Measurements from ENCODE around the gene VPS13D. TPM values are rescaled to one million over a fixed set of nuclear protein-coding genes. Genes with fewer than 3 reads are reported as not detected.
A peak's percentile ranks its signal among the peaks of the same experiment; 100 is the strongest.

The VPS13D gene
- total and polyA plus RNA-seq, 10 of the 15 experiments (the other 5 are each of a cell fraction or from before 2014, with no cell fraction given): 1.4 to 16.9 (median 8.5) TPM

DNA sequence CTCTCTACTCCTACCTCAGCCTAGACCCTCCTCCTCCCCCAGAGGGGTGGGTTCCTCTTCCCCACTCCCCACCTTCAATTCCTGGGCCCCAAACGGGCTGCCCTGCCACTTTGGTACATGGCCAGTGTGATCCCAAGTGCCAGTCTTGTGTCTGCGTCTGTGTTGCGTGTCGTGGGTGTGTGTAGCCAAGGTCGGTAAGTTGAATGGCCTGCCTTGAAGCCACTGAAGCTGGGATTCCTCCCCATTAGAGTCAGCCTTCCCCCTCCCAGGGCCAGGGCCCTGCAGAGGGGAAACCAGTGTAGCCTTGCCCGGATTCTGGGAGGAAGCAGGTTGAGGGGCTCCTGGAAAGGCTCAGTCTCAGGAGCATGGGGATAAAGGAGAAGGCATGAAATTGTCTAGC is 21.6 kb upstream of the VPS13D start (continued):
- TF ChIP-seq, protein P1, sequence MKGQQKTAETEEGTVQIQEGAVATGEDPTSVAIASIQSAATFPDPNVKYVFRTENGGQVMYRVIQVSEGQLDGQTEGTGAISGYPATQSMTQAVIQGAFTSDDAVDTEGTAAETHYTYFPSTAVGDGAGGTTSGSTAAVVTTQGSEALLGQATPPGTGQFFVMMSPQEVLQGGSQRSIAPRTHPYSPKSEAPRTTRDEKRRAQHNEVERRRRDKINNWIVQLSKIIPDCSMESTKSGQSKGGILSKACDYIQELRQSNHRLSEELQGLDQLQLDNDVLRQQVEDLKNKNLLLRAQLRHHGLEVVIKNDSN (IDR thresholded peaks at IDR 0.05; ENCODE audit: borderline replicate concordance, extremely low read length, insufficient read depth, low read depth, low read length): no peak
- TF ChIP-seq RAD21 (IDR thresholded peaks at IDR 0.05; ENCODE audit: insufficient read depth, low read depth, low read length): no peak

DNA sequence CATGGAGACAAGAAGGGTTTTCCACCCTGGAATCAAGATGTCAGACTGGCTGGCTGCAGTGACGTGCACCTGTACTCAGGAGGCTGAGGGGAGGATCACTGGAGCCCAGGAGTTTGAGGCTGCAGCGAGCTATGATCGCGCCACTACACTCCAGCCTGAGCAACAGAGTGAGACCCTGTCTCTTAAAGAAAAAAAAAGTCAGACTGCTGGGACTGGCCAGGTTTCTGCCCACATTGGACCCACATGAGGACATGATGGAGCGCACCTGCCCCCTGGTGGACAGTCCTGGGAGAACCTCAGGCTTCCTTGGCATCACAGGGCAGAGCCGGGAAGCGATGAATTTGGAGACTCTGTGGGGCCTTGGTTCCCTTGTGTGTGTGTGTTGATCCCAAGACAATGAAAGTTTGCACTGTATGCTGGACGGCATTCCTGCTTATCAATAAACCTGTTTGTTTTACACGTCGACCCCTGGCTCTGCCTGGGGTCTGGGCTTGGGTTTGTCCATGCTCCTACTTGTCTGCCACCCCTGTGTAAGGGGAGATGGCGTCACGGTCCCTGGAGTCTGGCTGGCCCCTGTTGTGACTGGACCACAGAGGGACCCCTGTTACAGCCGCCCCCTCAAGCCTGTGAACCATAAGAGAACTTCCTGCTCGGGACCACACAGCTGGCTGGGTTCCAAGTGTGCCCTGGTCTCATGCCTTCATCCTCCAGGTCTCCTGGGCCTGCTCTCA is 20.9 kb upstream of the VPS13D start:
- no peak overlapping the region for H3K27ac ChIP-seq (ENCODE audit: control insufficient read depth, insufficient read depth)
- peak; percentile 89 for FAIRE-seq
- TF ChIP-seq, protein P2, sequence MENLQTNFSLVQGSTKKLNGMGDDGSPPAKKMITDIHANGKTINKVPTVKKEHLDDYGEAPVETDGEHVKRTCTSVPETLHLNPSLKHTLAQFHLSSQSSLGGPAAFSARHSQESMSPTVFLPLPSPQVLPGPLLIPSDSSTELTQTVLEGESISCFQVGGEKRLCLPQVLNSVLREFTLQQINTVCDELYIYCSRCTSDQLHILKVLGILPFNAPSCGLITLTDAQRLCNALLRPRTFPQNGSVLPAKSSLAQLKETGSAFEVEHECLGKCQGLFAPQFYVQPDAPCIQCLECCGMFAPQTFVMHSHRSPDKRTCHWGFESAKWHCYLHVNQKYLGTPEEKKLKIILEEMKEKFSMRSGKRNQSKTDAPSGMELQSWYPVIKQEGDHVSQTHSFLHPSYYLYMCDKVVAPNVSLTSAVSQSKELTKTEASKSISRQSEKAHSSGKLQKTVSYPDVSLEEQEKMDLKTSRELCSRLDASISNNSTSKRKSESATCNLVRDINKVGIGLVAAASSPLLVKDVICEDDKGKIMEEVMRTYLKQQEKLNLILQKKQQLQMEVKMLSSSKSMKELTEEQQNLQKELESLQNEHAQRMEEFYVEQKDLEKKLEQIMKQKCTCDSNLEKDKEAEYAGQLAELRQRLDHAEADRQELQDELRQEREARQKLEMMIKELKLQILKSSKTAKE (IDR thresholded peaks at IDR 0.05; ENCODE audit: low read depth, poor library complexity, severe bottlenecking): peak; percentile 31
- TF ChIP-seq RCOR1 (conservative IDR thresholded peaks at IDR 0.05; ENCODE audit: low read depth, low read length): 0 out of 2 replicates have a peak, but pooled peaks have one; percentile 72
- 0 out of 2 replicates have a peak, but pooled peaks have one; percentile 22 for TF ChIP-seq NBN (IDR thresholded peaks at IDR 0.05)
- TF ChIP-seq WRNIP1 (IDR thresholded peaks at IDR 0.05; ENCODE audit: borderline replicate concordance, low read depth, low read length): 0 out of 2 replicates have a peak, but pooled peaks have one; percentile 92
- no peak for TF ChIP-seq CBX3 (IDR thresholded peaks at IDR 0.05; ENCODE audit: borderline replicate concordance, low read depth)
- no peak for TF ChIP-seq LARP7 (IDR thresholded peaks at IDR 0.05)
- TF ChIP-seq NRF1 (conservative IDR thresholded peaks at IDR 0.05; ENCODE audit: low read depth, low read length): no peak
- 0 out of 2 replicates have a peak, but pooled peaks have one; percentile 12 for TF ChIP-seq CREB1 (IDR thresholded peaks at IDR 0.05; ENCODE audit: low read depth)
- TF ChIP-seq ETV6 (conservative IDR thresholded peaks at IDR 0.05 in 1 of 2, IDR thresholded peaks at IDR 0.05 in 1 of 2; ENCODE audit: borderline replicate concordance in 1 of 2, low read depth in 1 of 2): no peak
- peak; percentile 52; the same call in 1 of the 2 replicates for TF ChIP-seq PAX5 (IDR thresholded peaks at IDR 0.05; ENCODE audit: borderline replicate concordance, low read depth, low read length)
- TF ChIP-seq, protein P3, sequence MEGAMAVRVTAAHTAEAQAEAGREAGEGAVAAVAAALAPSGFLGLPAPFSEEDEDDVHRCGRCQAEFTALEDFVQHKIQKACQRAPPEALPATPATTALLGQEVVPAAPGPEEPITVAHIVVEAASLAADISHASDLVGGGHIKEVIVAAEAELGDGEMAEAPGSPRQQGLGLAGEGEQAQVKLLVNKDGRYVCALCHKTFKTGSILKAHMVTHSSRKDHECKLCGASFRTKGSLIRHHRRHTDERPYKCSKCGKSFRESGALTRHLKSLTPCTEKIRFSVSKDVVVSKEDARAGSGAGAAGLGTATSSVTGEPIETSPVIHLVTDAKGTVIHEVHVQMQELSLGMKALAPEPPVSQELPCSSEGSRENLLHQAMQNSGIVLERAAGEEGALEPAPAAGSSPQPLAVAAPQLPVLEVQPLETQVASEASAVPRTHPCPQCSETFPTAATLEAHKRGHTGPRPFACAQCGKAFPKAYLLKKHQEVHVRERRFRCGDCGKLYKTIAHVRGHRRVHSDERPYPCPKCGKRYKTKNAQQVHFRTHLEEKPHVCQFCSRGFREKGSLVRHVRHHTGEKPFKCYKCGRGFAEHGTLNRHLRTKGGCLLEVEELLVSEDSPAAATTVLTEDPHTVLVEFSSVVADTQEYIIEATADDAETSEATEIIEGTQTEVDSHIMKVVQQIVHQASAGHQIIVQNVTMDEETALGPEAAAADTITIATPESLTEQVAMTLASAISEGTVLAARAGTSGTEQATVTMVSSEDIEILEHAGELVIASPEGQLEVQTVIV (IDR thresholded peaks at IDR 0.05; ENCODE audit: borderline replicate concordance, partially characterized antibody): no peak
- no peak for TF ChIP-seq YBX1 (IDR thresholded peaks at IDR 0.05)
- peak; percentile 96 for TF ChIP-seq SMC3 (IDR thresholded peaks at IDR 0.05; ENCODE audit: borderline replicate concordance, low read length)

More for the DNA sequence above, 20.9 kb upstream of the VPS13D start:
- ChIA-PET SMC1A (ENCODE audit: uncharacterized antibody, unreplicated experiment) (interaction anchor here (0.7 to 16.0 kb wide), 8 partner anchors 11 to 91 kb away, joined by 3 to 191 read pairs (median 4); no protein-coding TSS in a partner anchor), POLR2A (interaction anchor here (1.0 kb wide), 1 partner anchor 84 kb away, joined by 3 read pairs; no protein-coding TSS in a partner anchor), CTCF (interaction anchor here (0.7 to 7.9 kb wide), 17 partner anchors 10 to 222 kb away, joined by 3 to 161 read pairs (median 4); no protein-coding TSS in a partner anchor), RAD21 (ENCODE audit: unreplicated experiment) (interaction anchor here (0.8 to 4.2 kb wide), 8 partner anchors 8 to 84 kb away, joined by 3 to 48 read pairs (median 6); no protein-coding TSS in a partner anchor)
- no peaks in the 10 kb centered on the region for H3K27me3 ChIP-seq (replicated peaks in 1 of 2; ENCODE audit: control insufficient read depth in 2 of 2, insufficient read depth in 2 of 2, low read length in 1 of 2)
- ATAC-seq (peak; percentile 89), DNase-seq (ENCODE audit: low read depth, low spot score) (no peak)
- H3K4me2 ChIP-seq (ENCODE audit: control insufficient read depth, insufficient read depth): peak overlapping the region; percentile 35; the same call in 1 of the 2 replicates
- peaks cover 3 to 11% of the 10 kb centered on the region in 2 experiments; a peak in 3 of 4 replicates for H3K36me3 ChIP-seq (ENCODE audit: control insufficient read depth in 2 of 2, insufficient read depth in 2 of 2, low read length in 1 of 2)
- no peak overlapping the region for H3K4me3 ChIP-seq
- H3K79me2 ChIP-seq (ENCODE audit: control insufficient read depth, insufficient read depth, low read length): no peaks in the 10 kb centered on the region
- H3K9me3 ChIP-seq (replicated peaks; ENCODE audit: control insufficient read depth, insufficient read depth, low read length): no peaks in the 10 kb centered on the region
- in situ Hi-C loops (cut with MboI): loop anchor here (5.0 kb wide), 1 partner anchor 82 kb away; no protein-coding TSS in a partner anchor
- no peaks in the 10 kb centered on the region for H4K20me1 ChIP-seq (ENCODE audit: control insufficient read depth, insufficient read depth)
- no peak overlapping the region for H2AFZ ChIP-seq (ENCODE audit: control insufficient read depth, low read depth, low read length)
- BruUV-seq (replicated peaks): TSS peak; percentile 78
- WGBS (ENCODE audit: insufficient coverage, insufficient replicate concordance, low lambda C conversion rate, missing lambda C conversion rate): 23% methylated on average over 14 of the region's 14 CpGs
- H3K4me1 ChIP-seq (ENCODE audit: control insufficient read depth, insufficient read depth, low read length): peaks cover 33% of the 10 kb centered on the region
- no peak overlapping the region for H3K9ac ChIP-seq (ENCODE audit: control insufficient read depth, insufficient read depth, low read length)
- intact Hi-C loops (cut with micrococcal nuclease; ENCODE audit: unreplicated experiment): loop anchor here (1.0 to 10.0 kb wide), 3 partner anchors 67 to 224 kb away; partner anchors contain the start of gene MFN2
